HG03575 (cell line): ENCODE results near the gene LAMA2.

Experiments
- ATAC-seq: cut with Tn5 transposase; IDR thresholded peaks from one replicate; pipeline ENCODE4 v1.9.1; 2021; ENCODE audit not compliant: unreplicated experiment, insufficient number of reproducible peaks, low FRiP score; ENCODE audit errors: extremely low read depth

Gene LAMA2

DNA sequence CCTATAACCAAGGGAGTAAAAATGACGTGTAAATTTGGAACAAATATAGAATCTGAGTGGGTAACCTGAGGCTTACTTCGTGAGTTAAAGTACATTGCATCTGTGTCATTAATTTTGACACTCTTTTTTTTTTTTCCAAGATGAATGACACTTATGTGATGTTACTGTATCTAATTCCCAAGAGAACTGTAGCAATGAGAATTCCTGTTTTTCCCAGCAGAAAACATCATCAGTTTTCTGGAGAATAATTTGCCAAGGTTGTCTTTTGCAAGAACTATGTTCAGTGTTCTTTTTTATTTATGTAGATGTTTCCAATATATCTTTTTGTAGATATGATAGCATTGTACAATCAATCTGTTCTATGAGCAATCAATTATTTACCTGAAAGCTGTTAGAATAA is 543.4 kb downstream of the LAMA2 start:
- no peak for ATAC-seq

DNA sequence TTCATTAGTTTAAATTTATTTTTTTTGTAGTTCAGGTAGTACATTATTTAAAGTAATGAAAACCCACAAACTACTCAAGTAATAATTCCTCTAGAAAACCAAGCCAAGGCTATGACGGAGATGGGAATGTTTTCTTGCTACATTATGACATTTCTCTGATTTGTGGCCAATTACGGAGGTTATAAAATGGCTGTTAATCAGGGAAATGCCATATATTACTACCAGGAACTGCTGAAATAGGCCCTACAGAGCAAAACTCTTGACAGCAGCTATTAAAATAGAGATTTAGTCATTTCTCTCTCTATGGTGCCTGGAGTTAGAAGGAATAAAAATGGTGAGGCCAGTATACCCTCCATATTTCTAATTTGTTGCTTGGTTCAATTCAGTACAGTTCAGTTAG is 547.0 kb downstream of the LAMA2 start:
- no peak for ATAC-seq

DNA sequence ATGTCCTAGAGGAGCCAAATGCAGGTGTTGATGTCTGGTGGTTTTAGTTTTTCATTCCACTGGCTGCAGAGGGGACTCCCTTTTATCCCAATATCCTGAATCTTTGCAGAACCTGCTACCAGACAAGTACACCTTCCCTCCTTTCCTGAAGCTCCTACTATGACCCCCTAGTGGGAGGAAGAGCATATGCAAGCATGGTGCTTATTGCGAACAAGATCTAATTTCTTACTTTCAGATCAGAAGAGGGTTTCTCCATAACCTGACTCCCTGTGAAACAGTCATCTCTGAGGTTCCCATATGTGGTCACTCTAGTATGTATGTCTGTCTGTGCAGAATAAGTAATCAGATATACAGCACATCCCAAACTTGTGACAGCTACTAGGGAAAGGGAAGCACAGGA is 549.8 kb downstream of the LAMA2 start:
- no peak for ATAC-seq

DNA sequence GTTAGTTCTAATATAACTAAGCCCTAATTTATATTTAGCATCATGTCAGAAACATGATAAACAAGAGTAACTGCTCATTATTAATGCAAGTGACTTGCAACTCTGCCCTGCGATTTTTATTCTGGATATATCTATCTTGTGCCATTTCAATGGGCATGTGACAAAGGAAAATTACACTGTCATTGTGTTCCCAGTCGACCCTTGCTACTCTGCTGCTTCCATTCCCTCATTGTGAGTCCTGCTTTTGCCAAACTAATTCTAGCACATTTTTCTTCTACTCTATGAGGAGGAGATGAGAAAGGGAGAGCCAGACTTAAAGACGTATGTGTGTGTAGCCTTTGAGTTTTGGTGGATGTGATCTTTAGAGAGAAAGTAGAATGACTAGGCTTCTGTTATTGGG is 551.2 kb downstream of the LAMA2 start:
- no peak for ATAC-seq

DNA sequence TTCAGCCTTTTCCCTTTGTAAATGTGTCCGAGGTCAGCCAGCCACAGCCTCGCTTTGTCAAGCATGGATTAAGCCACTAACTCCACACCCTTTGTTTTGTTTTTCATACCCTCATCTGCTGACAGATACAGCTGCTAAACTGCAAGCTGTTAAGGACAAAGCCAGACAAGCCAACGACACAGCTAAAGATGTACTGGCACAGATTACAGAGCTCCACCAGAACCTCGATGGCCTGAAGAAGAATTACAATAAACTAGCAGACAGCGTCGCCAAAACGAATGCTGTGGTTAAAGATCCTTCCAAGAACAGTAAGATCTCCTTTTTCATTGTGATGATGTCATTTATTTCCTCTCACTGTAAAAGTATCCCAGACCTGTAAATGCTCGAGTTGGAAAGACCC is 557.8 kb downstream of the LAMA2 start:
- no peak for ATAC-seq

DNA sequence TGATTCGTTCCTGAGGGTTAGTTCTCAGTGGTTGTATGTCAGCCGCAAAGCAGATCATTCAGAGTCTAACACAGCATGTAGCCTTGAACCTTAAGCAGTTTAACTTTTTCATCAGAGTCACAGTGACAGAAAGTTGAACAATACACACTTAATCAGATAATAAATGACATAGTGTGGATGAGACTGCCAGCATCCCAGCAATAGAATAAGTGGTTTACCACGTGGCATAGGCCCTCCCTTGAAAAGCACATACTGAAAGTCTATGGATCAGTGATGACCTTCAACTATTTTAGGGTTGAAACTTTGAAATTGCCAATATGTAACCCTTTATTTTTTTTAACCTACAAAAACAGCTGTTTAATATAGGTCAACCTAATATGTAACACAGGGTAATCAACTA is 561.7 kb downstream of the LAMA2 start:
- no peak for ATAC-seq

DNA sequence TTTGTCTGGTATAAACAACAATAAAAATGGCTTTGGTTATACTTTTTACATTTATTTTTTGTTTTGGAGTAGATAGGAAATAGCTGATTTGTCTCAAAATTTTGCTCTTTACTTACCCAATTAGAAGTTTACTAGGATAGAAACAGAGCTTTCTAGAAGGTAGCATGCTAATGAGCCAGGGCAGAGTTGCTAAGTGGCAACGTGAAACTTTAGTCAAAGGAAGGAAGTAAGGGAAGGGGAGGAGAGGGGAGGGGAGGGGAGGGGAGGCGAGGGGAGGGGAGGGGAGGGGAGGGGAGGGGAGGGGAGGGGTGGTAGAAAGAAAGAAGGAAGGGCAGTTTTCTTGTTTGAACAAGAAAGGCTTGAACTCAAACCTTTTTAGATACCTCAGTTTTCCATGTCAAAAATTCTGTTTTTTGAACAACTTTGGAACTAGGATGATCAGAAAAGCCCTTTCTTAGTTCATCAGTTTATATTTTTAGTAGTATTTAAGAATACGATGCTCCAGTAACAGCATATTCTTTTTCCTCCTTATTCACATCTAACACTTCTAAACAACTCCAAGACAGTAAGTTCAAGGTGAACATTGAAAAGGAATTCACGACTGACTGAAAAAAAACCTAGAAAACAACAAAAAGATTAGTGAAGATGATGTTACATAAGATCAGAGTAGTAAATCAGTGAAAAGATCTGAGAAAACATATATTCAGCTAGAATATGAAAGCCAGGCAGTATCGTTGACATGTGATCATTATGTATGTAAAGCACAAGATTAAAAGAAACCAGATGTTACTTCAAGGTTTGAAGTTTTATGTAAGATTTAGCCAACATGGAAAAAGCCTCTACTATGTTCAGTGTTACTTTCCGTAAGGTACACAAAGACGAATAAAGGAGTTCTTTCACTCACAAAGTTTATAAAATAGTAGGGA is 563.6 kb downstream of the LAMA2 start:
- ATAC-seq: no peak

DNA sequence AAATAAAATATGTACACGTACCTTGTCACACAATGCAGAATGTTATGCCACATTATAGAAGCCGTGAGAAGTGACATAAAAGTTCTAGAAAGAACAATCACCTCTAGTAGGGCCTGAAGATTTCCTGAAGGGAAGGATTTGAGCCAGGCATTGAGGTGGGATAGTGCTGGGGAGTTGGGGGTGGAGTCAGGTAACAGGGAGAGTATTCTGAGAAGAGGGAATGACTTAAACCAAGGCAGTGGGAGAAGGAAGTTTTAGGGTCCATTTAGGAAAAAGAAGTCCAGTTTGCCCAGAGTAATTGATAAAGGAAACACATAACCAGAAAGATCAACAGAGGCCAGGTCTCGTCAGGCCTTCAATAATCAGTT is 564.2 kb downstream of the LAMA2 start:
- ATAC-seq: no peak

DNA sequence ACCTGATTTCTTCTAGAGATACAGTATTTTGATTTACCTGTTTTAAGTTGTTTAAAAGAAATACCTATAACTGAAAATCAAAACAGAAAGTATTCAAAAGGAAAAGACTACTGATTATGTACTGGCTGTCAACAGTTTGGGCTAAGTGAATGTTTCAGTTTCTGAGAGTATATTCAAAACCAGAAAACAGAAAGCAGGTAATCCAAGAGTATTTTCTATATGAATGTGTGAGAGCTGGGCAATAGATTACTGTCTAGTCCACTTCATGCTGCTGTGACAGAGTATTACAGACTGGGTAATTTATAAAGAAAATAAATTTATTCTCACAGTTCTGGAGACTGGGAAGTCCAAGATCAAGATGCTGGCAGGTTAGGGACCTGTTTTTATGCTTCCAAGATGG is 566.0 kb downstream of the LAMA2 start:
- ATAC-seq: peak; percentile 100

DNA sequence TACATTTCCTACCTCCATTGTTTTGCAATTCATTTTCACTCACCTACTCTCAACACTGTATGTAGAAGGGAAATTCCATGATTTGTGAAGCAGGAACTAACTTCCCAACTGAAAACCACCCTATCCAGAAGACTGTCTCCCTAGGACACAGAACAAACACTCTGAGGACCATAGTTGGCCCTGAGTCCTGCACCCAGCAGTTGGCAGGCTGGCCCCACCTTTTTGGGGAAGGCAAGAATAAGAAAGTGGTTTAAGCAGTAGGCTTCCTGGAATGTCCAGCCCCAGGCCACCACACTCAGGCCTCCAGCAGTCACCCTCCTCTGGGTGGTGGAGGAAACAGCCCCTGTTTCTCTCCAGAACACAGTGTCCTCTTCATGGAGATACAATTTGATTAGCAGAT is 568.2 kb downstream of the LAMA2 start:
- no peak for ATAC-seq

DNA sequence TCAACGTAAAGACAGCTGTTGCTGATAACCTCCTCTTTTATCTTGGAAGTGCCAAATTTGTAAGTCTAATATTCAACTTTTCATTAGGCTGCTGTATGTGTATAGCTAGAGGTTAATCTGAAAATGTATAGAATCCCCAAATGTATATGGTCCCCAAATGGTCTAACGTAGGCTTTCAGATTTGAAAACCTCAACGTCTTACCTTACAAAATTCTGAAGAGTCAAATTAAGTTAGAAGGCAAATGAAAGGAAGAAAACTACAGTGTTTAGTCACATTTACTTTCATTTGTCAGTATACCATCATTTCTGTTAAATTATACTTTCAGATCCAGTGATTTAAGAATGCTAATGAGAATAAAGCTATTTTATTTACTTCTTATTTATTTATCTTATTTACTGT is 570.1 kb downstream of the LAMA2 start:
- ATAC-seq: no peak

DNA sequence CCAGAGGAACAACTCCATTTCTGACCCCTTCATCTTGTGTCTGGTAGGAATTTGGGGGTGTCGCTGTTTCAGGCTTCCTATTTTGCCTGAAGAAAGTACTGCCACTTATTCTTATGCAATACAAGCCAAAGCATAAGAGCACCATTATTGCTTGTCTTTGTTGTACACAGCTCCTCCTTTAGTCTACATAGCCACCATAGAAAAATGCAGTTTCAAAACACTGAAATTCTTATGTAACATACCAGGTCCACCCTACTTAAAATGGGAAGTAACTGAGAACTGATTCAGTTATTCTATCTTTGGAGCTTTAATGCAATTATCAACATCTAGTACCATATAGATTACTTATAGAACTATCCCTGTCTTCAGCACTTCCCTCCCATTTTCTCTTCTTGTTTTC is 571.5 kb downstream of the LAMA2 start:
- ATAC-seq: no peak

DNA sequence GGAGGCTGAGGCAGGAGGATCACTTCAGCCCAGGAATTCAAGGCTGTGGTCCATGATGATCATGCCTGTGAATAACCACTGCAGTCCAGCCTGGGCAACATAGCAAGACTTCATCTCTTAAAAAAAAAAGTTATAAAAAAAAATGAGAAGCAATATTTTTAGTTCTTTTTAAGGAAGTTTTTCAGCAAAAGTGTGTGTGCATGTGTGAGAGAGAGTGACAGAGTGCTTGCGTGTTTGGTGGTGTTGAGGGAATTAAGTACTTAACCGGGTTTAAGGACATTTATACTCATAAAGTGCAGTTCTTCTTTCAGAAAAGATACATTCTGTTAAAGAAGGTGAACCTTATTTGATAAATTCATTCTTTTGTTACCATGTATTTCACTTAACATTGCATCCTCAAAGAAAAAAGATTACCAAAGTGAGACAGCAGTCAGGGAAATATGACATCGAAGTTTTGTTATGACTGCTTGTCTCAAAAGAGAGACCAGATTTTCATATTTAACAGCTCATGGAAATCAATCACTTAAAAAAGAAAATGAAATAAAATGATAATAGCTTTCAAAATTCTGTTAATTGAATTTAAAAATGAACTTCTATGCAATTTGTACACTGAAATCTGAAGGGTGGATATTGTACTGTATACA is 572.3 kb downstream of the LAMA2 start:
- ATAC-seq: no peak

DNA sequence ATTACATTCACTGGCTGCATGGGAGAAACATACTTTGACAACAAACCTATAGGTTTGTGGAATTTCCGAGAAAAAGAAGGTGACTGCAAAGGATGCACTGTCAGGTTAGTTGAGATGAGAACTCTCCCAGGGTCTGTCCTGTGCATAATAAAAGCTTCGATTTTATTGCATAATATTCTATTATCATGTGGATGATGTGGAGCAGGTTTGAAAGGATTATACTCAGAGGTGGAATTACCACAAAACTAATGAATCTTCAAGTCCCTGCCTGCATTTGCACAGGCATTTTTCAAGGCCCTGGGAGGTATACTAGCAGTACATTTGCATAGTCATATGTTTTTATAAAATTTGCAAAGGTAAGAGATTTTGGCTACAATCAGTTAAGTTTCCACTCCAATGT is 577.3 kb downstream of the LAMA2 start:
- no peak for ATAC-seq

DNA sequence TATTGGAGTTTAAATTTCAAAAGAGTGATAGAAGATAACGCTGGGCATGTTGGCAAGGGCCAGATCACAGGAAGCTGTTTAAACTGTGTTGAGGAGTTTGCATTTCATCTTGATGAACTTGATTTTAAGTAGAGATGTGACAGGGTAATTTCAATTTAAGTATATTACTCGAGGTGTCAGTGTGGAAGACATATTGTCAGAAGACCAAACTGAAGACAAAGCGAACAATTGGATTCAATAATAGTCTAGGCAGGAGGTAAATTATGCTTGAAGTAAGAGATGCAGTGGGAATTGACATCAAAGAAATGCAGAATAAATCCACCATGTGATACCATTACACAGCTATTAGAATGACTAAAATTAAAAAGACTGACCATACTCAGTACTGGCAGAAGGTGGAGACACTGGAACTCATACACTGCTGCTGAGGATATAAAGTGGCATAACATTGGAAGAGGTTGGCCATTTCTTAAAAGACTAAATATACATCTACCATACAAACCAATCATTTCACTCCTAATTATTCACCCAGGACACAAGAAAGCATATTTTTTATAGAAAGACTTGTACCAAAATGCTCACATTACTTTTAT is 586.2 kb downstream of the LAMA2 start:
- ATAC-seq: no peak

DNA sequence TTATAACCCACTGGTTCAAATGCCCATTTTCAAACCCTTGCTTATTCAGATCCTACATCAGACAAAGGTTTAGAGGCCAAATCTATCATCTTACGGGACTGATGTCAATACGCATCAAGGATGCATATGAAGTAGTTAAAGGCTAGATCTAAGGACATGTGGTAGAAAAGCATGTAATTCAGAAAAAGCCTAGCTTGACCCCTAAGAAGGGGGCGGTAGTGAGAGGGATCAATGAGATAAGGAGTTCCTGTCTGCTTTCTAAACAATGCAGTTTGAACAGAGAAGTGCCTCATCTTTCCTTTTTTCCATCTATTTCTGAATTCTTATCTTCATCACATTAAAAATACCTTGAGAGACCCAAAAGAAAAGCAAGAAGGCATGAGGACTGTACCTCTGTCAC is 589.3 kb downstream of the LAMA2 start:
- no peak for ATAC-seq

DNA sequence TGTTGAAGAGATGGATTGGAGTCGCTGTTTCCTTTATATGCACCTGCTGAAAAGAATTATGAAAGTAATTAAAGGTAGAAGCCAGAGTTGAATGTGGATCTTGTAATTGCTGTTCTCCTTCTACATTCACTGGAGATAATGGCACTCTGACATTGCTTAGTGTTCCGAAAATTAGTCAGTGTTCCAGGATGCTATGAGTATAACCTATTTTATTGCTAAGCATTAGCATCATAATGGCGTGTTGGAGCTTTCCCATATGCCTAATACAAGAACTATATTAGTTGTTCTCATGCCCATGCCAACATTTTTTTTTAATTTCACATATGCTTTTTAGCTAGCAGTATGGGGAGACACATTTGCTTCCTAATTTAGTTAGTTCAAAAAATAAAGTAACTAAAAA is 590.6 kb downstream of the LAMA2 start:
- ATAC-seq: no peak

DNA sequence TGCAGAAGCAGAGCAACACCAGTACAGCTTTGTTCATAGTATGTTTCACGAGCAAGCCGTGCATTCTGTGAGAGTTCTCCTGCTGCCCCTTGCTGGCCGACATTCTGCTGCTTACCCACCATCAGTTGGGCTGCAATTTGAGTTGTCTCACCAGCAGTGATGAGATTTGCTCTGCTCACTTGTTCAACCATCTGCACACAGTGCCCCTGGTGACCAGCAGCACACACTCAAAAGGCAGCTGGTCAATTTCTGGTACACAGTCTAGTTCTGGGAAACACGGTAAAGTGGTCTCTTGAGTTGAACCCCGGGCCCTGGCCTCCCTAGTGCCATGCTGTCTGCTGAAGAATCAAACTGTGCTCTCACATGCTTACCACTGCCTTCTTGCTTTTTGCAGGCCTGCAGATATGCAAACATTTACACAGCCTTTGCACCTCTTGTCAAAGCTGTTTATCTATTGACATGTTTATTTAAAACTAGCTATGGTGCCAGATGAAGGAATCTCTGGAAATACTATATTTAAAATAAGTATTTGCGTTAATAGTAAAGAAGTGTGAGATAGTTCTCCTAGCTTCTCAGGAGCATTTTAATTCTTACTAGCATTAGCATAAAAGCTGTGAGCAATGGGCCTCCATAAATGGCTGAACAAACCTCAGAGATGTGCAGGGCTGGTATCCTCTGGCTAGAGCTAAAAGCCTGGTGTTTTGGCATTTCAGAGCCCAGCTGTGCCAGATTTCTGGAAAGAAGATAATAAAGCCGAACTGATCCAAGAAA is 592.7 kb downstream of the LAMA2 start:
- no peak for ATAC-seq

DNA sequence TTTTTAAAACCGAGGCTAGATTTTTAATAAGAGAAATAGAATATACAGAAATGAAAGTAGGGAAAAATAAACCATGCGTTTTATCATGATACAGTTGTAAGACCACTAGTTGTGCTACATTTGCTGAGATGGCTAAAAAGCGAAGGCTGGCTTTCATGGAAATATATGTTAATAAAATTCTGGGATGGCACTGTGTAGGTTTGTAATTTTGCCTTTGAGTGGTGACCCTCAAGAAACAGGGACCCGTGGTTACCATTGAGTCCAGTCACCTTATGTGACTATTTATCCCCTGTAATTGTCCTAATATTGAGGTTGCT is 593.3 kb downstream of the LAMA2 start:
- ATAC-seq: no peak

DNA sequence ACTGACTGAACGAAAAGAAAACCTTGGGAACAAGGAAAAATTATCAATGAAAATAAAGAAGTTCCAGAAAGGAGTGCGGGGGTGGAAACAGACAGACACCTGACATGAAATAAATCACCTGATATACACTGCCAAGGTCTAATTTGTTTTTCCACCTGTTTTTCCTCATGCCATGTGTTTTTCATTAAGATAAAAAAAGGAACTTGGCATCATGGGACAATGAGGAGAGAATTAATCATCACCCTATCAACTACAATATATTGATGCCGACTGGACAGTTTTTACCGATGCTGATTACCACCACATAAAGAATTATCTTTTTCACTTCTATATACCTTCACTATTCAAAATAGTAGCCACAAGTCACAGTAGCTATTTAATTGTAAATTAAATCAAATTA is 593.9 kb downstream of the LAMA2 start:
- ATAC-seq: no peak
